ENCODE results near the gene DGKQ. TPM values are rescaled to one million over a fixed set of nuclear protein-coding genes. Genes with fewer than 3 reads are reported as not detected.
"Not testable (repeated sequence)": the region's sequence is repeated elsewhere in the genome, so short reads cannot be mapped to it uniquely, and the experiment has no call there.

DGKQ gene
- total RNA-seq, 1 experiment from 2014 or later, result 22.0 TPM

- no TSS peak for BruUV-seq (replicated peaks)
- Histone ChIP-seq H3K79me2 (ENCODE audit: insufficient read depth, low read length) (no peaks in the 10 kb centered on the region), H3K9me2 (ENCODE audit: insufficient read depth) (no peaks in the 10 kb centered on the region), H4K20me1 (ENCODE audit: insufficient read depth) (no peaks in the 10 kb centered on the region), H2AFZ (ENCODE audit: low read depth, low read length, poor library complexity, severe bottlenecking) (no peak overlapping the region), H3K9ac (ENCODE audit: low read length) (no peak overlapping the region), H3K36me3 (ENCODE audit: control insufficient read depth in 1 of 2, insufficient read depth in 2 of 2, low read length in 2 of 2) (no peaks in the 10 kb centered on the region), H3K27me3 (ENCODE audit: insufficient read depth, low read length) (no peaks in the 10 kb centered on the region), H3K4me1 (ENCODE audit: control insufficient read depth in 1 of 2, insufficient read depth in 2 of 2, low read length in 2 of 2) (no peaks in the 10 kb centered on the region; a peak in 1 of 4 replicates), H3K27ac (ENCODE audit: low read depth, low read length) (no peak overlapping the region), H3K9me3 (ENCODE audit: control insufficient read depth in 1 of 2, insufficient read depth in 1 of 2, low read depth in 1 of 2, low read length in 2 of 2) (no peaks in the 10 kb centered on the region), H3K4me3 (replicated peaks in 1 of 2; ENCODE audit: low read depth in 1 of 2, low read length in 2 of 2) (no peak overlapping the region), H3K4me2 (ENCODE audit: low read length) (no peak overlapping the region)
- TF ChIP-seq TCF7L2 (IDR thresholded peaks at IDR 0.05; ENCODE audit: borderline replicate concordance, extremely low read depth, insufficient read depth, insufficient read length) (no peak), CEBPB (IDR thresholded peaks at IDR 0.05; ENCODE audit: low read depth) (no peak), POLR2A (IDR thresholded peaks at IDR 0.05; ENCODE audit: borderline replicate concordance, extremely low read depth, insufficient read depth, insufficient read length) (no peak), ATF3 (IDR thresholded peaks at IDR 0.05) (no peak)
- no peak for ATAC-seq
- intact Hi-C loops (cut with micrococcal nuclease), result no loop called here
- ChIA-PET RAD21 (ENCODE audit: low non-redundant PET in 1 of 2, low total read pairs in 2 of 2, uncharacterized antibody in 2 of 2, unreplicated experiment in 2 of 2) (no interaction called here), POLR2A (no interaction called here), CTCF (no interaction called here)
- DNase-seq (ENCODE audit: low read depth, low spot score), result no peak
Observed at GRCh38 chr4:999882-1000425, 26.6 kb upstream of the DGKQ start.

- intact Hi-C loops (cut with micrococcal nuclease); ATAC-seq; CTCF ChIA-PET: not testable (repeated sequence)
Observed at GRCh38 chr4:999240-999863, 26.0 kb upstream of the DGKQ start.

More at GRCh38 chr4:999240-999863, 26.0 kb upstream of the DGKQ start:
- H4K20me1 ChIP-seq (ENCODE audit: insufficient read depth); H3K9me3 ChIP-seq (ENCODE audit: control insufficient read depth in 1 of 2, insufficient read depth in 1 of 2, low read depth in 1 of 2, low read length in 2 of 2); H2AFZ ChIP-seq (ENCODE audit: low read depth, low read length, poor library complexity, severe bottlenecking); H3K9me2 ChIP-seq (ENCODE audit: insufficient read depth); BruUV-seq (replicated peaks); RAD21 ChIA-PET (ENCODE audit: low non-redundant PET in 1 of 2, low total read pairs in 2 of 2, uncharacterized antibody in 2 of 2, unreplicated experiment in 2 of 2); H3K9ac ChIP-seq (ENCODE audit: low read length); H3K79me2 ChIP-seq (ENCODE audit: insufficient read depth, low read length); H3K4me1 ChIP-seq (ENCODE audit: control insufficient read depth in 1 of 2, insufficient read depth in 2 of 2, low read length in 2 of 2); POLR2A ChIA-PET; H3K27me3 ChIP-seq (ENCODE audit: insufficient read depth, low read length); DNase-seq (ENCODE audit: low read depth, low spot score); H3K27ac ChIP-seq (ENCODE audit: low read depth, low read length); H3K4me2 ChIP-seq (ENCODE audit: low read length); H3K36me3 ChIP-seq (ENCODE audit: control insufficient read depth in 1 of 2, insufficient read depth in 2 of 2, low read length in 2 of 2); H3K4me3 ChIP-seq (replicated peaks in 1 of 2; ENCODE audit: low read depth in 1 of 2, low read length in 2 of 2): not testable (repeated sequence)
